ENCODE data around the gene GAS6.

- TF ChIP-seq POLR2AphosphoS5 (IDR thresholded peaks at IDR 0.05; ENCODE audit: low read depth, low read length) (no peak), POLR2A (IDR thresholded peaks at IDR 0.05; ENCODE audit: low read depth, low read length) (no peak)
Observed at GRCh38 chr13:113883314-113883811, 19.5 kb upstream of the GAS6 start.
